Ishikawa (cell line): Measurements from ENCODE around the gene DNAJC5.

Experiments
- CEBPB ChIP-seq: IDR thresholded peaks from 2 replicates; pipeline ENCODE4 v1.6.1; 2012
- CREB1 ChIP-seq: IDR thresholded peaks from 2 replicates; pipeline ENCODE4 v1.6.1; 2012; ENCODE audit warnings: low read depth
- EGR1 ChIP-seq: IDR thresholded peaks from 2 replicates; pipeline ENCODE4 v1.6.1; 2012
- EP300 ChIP-seq: IDR thresholded peaks from 2 replicates; pipeline ENCODE4 v1.6.1; 2012; ENCODE audit warnings: borderline replicate concordance
- RAD21 ChIP-seq: IDR thresholded peaks from 2 replicates; pipeline ENCODE4 v1.6.1; 2012; ENCODE audit warnings: low read depth
- REST ChIP-seq: IDR thresholded peaks from 2 replicates; pipeline ENCODE4 v1.6.1; 2012; ENCODE audit warnings: low read depth, mild to moderate bottlenecking
- TAF1 ChIP-seq: IDR thresholded peaks from 2 replicates; pipeline ENCODE4 v1.6.1; 2012; ENCODE audit warnings: low read depth, mild to moderate bottlenecking
- YY1 ChIP-seq: IDR thresholded peaks from 2 replicates; pipeline ENCODE4 v1.6.1; 2012; ENCODE audit warnings: low read depth
- TF ChIP-seq, protein P1 (sequence below): IDR thresholded peaks from 2 replicates; pipeline ENCODE4 v1.6.1; 2012

GRCh38 chr20:63846128-63846771 is 48.7 kb upstream of the DNAJC5 start:
- TF ChIP-seq CEBPB (no peak), EP300 (peak; percentile 30; the same call in 1 of the 2 replicates), RAD21 (no peak), CREB1 (no peak), EGR1 (peak; percentile 24; the same call in 1 of the 2 replicates), REST (no peak), YY1 (no peak), TAF1 (no peak)
- TF ChIP-seq, protein P1, sequence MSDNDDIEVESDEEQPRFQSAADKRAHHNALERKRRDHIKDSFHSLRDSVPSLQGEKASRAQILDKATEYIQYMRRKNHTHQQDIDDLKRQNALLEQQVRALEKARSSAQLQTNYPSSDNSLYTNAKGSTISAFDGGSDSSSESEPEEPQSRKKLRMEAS, result no peak
